HG03439 (cell line): ENCODE data around the gene KLF4.

ENCODE experiments used
- ATAC-seq: cut with Tn5 transposase; IDR thresholded peaks from one replicate; pipeline ENCODE4 v1.9.1; 2021; ENCODE audit warnings: mild to moderate bottlenecking, moderate library complexity; ENCODE audit not compliant: unreplicated experiment

The KLF4 gene

GRCh38 chr9:107488375-107489143 is 1.0 kb downstream of the KLF4 start:
- ATAC-seq = no peak

DNA sequence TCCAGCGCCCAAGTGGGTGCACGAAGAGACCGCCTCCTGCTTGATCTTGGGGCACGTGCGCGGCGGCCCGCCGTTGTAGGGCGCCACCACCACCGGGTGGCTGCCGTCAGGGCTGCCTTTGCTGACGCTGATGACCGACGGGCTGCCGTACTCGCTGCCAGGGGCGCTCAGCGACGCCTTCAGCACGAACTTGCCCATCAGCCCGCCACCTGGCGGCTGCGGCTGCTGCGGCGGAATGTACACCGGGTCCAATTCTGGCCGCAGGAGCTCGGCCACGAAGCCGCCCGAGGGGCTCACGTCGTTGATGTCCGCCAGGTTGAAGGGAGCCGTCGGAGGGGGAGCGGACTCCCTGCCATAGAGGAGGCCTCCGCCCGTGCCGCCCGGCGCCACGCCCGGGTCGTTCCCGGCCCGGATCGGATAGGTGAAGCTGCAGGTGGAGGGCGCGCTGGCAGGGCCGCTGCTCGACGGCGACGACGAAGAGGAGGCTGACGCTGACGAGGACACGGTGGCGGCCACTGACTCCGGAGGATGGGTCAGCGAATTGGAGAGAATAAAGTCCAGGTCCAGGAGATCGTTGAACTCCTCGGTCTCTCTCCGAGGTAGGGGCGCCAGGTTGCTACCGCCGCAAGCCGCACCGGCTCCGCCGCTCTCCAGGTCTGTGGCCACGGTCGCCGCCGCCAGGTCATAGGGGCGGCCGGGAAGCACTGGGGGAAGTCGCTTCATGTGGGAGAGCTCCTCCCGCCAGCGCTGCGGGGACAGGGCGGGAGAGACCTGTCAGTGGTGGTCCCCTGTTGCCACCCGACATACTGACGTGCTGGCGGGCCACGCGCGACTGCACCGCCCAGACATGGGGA is 1.8 kb downstream of the KLF4 start:
- no peak for ATAC-seq

- no peak for ATAC-seq
These were observed 2.7 kb downstream of the KLF4 start for GRCh38 chr9:107486674-107487520.

GRCh38 chr9:107485458-107486043 is 4.0 kb downstream of the KLF4 start:
- ATAC-seq = no peak

DNA sequence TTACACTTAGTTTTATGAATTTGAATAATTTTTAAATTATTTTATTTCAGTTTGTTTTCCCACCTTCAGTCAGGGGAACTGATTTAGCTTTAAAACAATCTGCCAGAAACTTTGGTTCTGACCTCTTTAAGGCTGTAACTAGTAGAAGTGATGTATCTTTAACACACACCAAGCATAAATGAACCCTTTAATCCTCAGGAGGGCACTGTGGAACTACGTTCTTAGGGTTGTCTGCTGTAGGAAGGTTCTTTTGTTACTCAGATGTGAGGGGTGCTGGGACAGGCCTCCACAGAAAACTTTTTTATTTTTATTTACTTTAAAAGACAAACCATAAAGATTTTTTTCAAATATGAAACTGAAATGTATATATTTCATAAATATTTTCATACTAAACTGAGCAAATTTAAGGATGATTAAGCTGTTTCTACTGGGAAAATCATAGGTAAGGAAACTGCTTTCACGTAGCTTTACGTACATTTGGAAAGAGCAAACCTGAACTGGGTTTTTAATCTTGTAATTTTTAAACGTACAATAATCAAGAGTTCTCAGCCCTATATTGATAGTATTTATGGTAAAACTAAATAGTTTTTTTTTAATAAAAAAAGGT is 5.3 kb downstream of the KLF4 start:
- no peak for ATAC-seq

DNA sequence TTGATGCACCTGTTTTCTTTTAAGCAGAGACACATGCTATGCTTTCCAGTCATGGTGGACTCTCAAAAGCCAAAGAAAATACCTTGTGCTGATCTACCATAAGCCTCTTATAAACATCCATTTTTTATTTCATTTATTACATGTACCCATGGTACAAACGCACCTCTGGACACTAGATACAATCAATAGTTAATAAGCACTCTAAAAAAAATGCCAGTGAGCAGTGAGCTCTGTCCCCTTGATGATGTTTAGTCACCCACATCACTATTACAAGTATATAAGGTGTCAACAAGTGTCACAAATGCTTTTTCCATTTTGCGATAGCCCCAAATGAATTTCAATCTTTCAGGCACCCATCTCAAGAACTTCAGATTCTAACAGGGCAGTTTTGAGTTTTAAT is 5.9 kb downstream of the KLF4 start:
- ATAC-seq = no peak

DNA sequence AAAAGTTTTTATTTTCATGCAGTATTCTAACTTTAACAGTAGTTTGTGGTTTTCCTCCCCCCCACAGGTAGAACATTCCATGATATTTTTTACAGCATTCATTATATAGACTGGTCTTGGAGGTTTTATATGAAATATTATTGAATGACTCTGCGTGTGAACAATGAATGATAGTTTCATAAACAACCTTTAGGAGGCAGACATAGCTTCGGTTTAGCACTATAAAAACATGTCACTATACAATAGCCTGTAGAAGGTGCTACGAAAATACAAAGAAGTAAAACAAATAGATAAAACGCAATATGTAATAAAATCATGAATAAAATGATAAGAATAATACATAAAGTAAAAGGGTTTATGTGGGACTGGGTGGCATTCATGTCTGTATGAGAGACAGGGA is 8.5 kb downstream of the KLF4 start:
- no peak for ATAC-seq

- ATAC-seq = no peak
These were observed 9.2 kb downstream of the KLF4 start for GRCh38 chr9:107480386-107480789.

- no peak for ATAC-seq
These were observed 10.8 kb downstream of the KLF4 start for GRCh38 chr9:107478805-107479204.

DNA sequence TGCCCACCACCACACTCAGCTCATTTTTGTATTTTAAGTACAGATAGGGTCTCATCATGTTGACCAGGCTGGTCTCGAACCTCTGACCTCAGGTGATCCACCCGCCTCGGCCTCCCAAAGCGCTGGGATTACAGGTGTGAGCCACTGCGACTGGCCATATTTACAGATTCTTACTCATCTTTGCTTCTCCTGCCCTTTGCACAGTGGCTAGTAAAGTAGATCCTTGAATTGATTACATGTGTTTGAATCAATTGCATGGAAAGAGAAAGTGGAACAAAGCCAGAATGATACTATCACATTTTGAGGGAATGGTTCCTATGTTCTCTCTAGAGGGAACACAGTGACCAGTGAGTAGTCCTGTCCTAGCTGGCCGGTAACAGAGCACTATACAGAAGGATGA is 15.4 kb downstream of the KLF4 start:
- no peak for ATAC-seq

DNA sequence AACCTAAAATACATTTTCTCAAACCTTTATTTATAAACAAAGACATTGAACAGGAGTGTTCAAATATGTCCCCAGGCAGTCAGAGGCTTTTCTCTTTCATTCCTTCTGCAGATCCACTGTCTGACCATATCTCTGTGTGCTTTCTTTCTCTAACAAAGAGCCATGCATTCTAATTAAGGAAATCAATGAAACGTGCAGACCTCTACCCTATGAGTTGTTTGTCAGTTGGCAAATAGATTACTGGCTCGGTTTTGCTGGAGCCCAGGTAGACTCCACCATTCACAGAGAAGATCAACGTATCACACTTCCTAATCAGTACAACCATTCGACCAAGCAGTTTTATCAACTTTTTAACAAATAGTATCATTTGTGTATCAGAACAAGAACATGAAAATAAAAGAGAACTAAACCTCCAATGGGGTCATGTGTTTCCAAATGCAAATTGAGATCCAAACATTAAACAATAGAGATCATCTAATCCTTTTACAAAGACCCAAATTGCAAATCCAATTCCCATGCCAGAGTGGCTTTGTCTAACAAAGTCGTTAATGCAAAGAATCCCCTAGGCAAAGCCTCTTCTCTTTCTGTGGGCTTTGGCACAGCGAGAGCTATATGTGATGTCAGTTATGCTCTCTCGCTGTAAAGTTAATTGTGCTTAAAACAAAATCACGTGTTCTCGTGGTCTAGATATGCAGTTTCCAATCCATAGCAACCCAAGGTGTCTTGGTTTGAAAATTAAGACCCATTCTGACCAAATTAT is 16.8 kb downstream of the KLF4 start:
- no peak for ATAC-seq

DNA sequence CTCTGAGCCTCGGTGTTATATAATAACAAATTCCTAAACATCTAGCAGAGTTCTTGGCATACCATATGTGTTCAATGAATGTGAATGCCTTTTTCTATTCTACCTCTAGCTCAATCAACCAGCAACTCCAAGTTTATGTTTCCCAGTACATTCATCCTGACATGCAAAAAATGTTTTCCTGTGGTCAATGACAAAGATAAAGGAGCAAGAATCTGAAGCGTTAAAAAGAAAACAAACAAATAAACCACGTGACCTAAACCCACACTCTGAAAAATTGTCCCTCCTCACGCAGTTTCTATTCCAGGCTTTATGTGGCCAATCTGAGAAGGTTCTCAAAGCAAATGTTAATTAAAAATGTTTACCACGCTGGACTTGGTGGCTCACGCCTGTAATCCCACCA is 18.0 kb downstream of the KLF4 start:
- ATAC-seq = no peak

GRCh38 chr9:107467416-107467815 is 22.2 kb downstream of the KLF4 start:
- no peak for ATAC-seq

- ATAC-seq = no peak
These were observed 22.7 kb downstream of the KLF4 start for GRCh38 chr9:107466826-107467225.

- no peak for ATAC-seq
These were observed 23.8 kb downstream of the KLF4 start for GRCh38 chr9:107465467-107466451.

GRCh38 chr9:107464516-107464915 is 25.1 kb downstream of the KLF4 start:
- ATAC-seq = no peak

DNA sequence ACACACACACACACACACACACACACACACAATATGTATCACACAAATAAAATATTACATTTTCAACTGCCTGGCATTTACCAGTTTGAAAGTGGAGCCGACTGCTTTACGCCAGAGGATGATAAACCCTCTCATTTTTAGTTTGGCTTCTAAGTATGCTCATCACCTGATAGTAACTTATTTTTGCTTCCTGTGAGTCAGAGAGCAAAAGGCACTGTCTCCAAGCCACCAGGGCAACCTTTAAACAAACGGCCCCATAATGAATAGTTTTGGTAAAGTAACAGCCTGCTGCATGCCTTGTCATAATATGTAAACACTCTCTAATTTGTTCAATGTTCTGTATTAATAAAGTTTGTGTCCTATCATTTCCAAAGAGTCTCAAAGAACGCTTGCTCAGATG is 26.9 kb downstream of the KLF4 start:
- ATAC-seq = no peak

DNA sequence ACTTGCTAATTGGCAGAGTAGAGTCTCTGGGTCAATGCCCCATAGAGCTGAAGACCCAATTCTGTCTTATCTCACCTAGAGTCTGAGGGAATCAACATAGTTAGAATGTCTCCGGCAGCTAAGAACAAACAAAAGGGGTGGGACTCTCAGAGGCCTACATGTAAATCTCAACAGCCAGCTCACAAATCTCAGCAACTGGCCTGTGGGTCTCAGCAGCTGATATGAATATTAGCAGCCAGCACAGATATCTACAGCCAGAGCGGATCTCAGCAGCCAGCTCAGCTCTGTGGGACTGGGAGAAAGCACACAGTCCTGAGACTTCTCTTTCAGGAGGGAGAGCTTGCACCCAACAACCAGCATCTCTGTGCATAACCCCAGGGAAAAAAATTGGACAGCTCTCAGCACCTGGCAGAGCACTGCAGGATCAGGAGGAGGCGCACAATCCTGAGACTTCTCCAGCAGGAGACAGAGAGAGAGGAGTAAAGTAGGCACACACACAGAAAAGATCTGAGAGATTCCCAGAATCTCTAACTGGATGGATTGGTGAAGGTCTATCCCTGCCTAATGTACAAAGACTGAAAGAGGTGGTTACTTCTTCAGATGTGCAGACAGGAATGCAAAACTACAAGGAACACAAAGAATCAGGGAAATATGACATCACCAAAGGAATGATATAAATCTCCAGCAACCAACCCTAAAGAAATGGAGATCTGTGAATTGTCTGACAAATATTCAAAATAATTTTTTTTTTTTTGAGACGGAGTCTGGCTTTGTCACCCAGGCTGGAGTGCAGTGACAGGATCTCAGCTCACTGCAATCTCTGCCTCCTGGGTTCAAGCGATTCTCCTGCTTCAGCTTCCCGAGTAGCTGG is 29.2 kb downstream of the KLF4 start:
- no peak for ATAC-seq
